GM12878 (cell line): ENCODE measurements around the gene DSTYK. TPM values are rescaled to one million over a fixed set of nuclear protein-coding genes. Genes with fewer than 3 reads are reported as not detected.

Experiments used
- ATAC-seq: fragments of 200-7000 bp; cut with Tn5 transposase; 3 replicates; pipeline ENCODE4 v1.9.1; 2020; ENCODE audit warnings: mild to moderate bottlenecking, moderate library complexity
- BruUV-seq: library from RNA; stranded (reverse); fragments of 400-500 nt; replicated peaks from 2 replicates; lab custom pipeline; 2021; lab: Mats Ljungman, UMichigan
- CTCF ChIA-PET: fragments of 300-600 bp; sonication (Branson Sonifier 250); formaldehyde crosslinking; extraction: SDS; loops from one replicate; lab custom pipeline; 2021; ENCODE audit warnings: inconsistent platforms; lab: Yijun Ruan, JAX
- POLR2A ChIA-PET: fragments of 350-600 bp; formaldehyde crosslinking; extraction: SDS; loops from one replicate; lab custom pipeline; 2021; ENCODE audit warnings: inconsistent platforms; lab: Charles Lee
- RAD21 ChIA-PET: fragments of 300-600 bp; sonication (Branson Sonifier 250); formaldehyde crosslinking; loops from one replicate; lab custom pipeline; 2023; ENCODE audit warnings: antibody characterized with exemption; ENCODE audit not compliant: unreplicated experiment; lab: Charles Lee
- SMC1A ChIA-PET: fragments of 300-600 bp; sonication (Branson Sonifier 250); formaldehyde crosslinking; loops from one replicate; lab custom pipeline; 2023; ENCODE audit not compliant: unreplicated experiment, uncharacterized antibody; lab: Charles Lee
- DNase-seq: peaks from one replicate; pipeline ENCODE4 v3.0.0-alpha.2; 2011; ENCODE audit warnings: low read depth, low spot score
- FAIRE-seq: peaks from 3 replicates; lab custom pipeline; 2011; peaks lifted over from hg19 to GRCh38; lab: Jason Lieb, UNC
- H2AFZ ChIP-seq: 2 replicates; pipeline ENCODE4 v1.6.0; 2011; ENCODE audit warnings: low read depth, low read length, control low read depth; ENCODE audit not compliant: control insufficient read depth
- H3K27ac ChIP-seq: 2 replicates; pipeline ENCODE4 v1.5.1; 2011; ENCODE audit warnings: control low read depth; ENCODE audit not compliant: control insufficient read depth, insufficient read depth
- H3K27me3 ChIP-seq, 2 experiments: replicated peaks in 1 of 2; 2 replicates each; pipeline versions ENCODE4 v1.6.0 to v1.6.1; 2011; ENCODE audit warnings: low read length in 1 of 2; ENCODE audit not compliant: control insufficient read depth in 2 of 2, insufficient read depth in 2 of 2
- H3K36me3 ChIP-seq, 2 experiments: 2 replicates each; pipeline ENCODE4 v1.5.1; 2011; ENCODE audit warnings: low read length in 1 of 2; ENCODE audit not compliant: control insufficient read depth in 2 of 2, insufficient read depth in 2 of 2
- H3K4me1 ChIP-seq: 2 replicates; pipeline ENCODE4 v1.6.1; 2011; ENCODE audit warnings: mild to moderate bottlenecking, low read length, moderate library complexity, mixed read lengths; ENCODE audit not compliant: control insufficient read depth, insufficient read depth
- H3K4me2 ChIP-seq: 2 replicates; pipeline ENCODE4 v1.6.0; 2011; ENCODE audit warnings: control low read depth; ENCODE audit not compliant: control insufficient read depth, insufficient read depth
- H3K4me3 ChIP-seq: fragments of 200-600 bp; sonication (generic); 2 replicates; pipeline ENCODE4 v1.5.1; 2016
- H3K79me2 ChIP-seq: 2 replicates; pipeline ENCODE4 v1.6.0; 2011; ENCODE audit warnings: low read length; ENCODE audit not compliant: control insufficient read depth, insufficient read depth
- H3K9ac ChIP-seq: 2 replicates; pipeline ENCODE4 v1.8.0; 2011; ENCODE audit warnings: low read length, control low read depth, mixed read lengths; ENCODE audit not compliant: control insufficient read depth, insufficient read depth
- H3K9me3 ChIP-seq: replicated peaks from 3 replicates; pipeline ENCODE4 v1.5.1; 2011; ENCODE audit warnings: mild to moderate bottlenecking, low read length; ENCODE audit not compliant: control insufficient read depth, insufficient read depth
- H4K20me1 ChIP-seq: 2 replicates; pipeline ENCODE4 v1.6.0; 2011; ENCODE audit not compliant: control insufficient read depth, insufficient read depth
- ATF3 ChIP-seq: IDR thresholded peaks from 2 replicates; pipeline ENCODE4 v1.6.1; 2011; ENCODE audit warnings: low read depth, mild to moderate bottlenecking, low read length, moderate library complexity, borderline replicate concordance; ENCODE audit errors: extremely low read depth
- ATF7 ChIP-seq: fragments of 450-650 bp; IDR thresholded peaks from 2 replicates; pipeline ENCODE4 v1.6.1; 2016; ENCODE audit warnings: low read depth, mild to moderate bottlenecking
- CREB1 ChIP-seq: IDR thresholded peaks from 2 replicates; pipeline ENCODE4 v1.6.1; 2012; ENCODE audit warnings: low read depth, mild to moderate bottlenecking, inconsistent platforms
- E2F8 ChIP-seq: fragments of 450-650 bp; IDR thresholded peaks from 2 replicates; pipeline ENCODE4 v1.6.1; 2018; ENCODE audit warnings: mild to moderate bottlenecking, low read depth, moderate library complexity; ENCODE audit not compliant: partially characterized antibody
- FOXM1 ChIP-seq: IDR thresholded peaks from 2 replicates; pipeline ENCODE4 v1.6.1; 2012; ENCODE audit warnings: low read depth, mild to moderate bottlenecking, inconsistent platforms, low read length, moderate library complexity
- HDGF ChIP-seq: fragments of 450-650 bp; IDR thresholded peaks from 2 replicates; pipeline ENCODE4 v1.6.1; 2016; ENCODE audit warnings: antibody characterized with exemption
- IRF3 ChIP-seq: fragments of 450-650 bp; IDR thresholded peaks from 2 replicates; pipeline ENCODE4 v1.6.1; 2014; ENCODE audit warnings: mild to moderate bottlenecking
- LARP7 ChIP-seq: fragments of 450-650 bp; IDR thresholded peaks from 2 replicates; pipeline ENCODE4 v1.6.1; 2017; ENCODE audit warnings: mild to moderate bottlenecking
- MTA3 ChIP-seq: IDR thresholded peaks from 2 replicates; pipeline ENCODE4 v1.6.1; 2012; ENCODE audit warnings: low read length, inconsistent platforms, borderline replicate concordance
- PML ChIP-seq: IDR thresholded peaks from 2 replicates; pipeline ENCODE4 v1.6.1; 2012; ENCODE audit warnings: low read length, inconsistent platforms
- RFX5 ChIP-seq: IDR thresholded peaks from 2 replicates; pipeline ENCODE4 v1.6.1; 2011; ENCODE audit warnings: low read depth, low read length, improper control_type of control experiment
- SP1 ChIP-seq: IDR thresholded peaks from one replicate; pipeline ENCODE4 v1.6.1; 2011; ENCODE audit warnings: low read depth, low read length
- TCF7 ChIP-seq: IDR thresholded peaks from 2 replicates; pipeline ENCODE4 v1.6.1; 2014; ENCODE audit warnings: antibody characterized with exemption, borderline replicate concordance
- USF1 ChIP-seq: IDR thresholded peaks from 2 replicates; pipeline ENCODE4 v1.6.1; 2011; ENCODE audit warnings: borderline replicate concordance, low read depth, mild to moderate bottlenecking, moderate library complexity, mixed read lengths, low read length; ENCODE audit not compliant: insufficient read depth; ENCODE audit errors: extremely low read length
- ZNF24 ChIP-seq: fragments of 450-650 bp; IDR thresholded peaks from 2 replicates; pipeline ENCODE4 v1.6.1; 2017; ENCODE audit warnings: antibody characterized with exemption, mild to moderate bottlenecking
- WGBS: methylation state at CpG from one replicate; pipeline ENCODE4 v1.1.6; 2016; ENCODE audit warnings: low lambda C conversion rate; ENCODE audit not compliant: insufficient replicate concordance, insufficient coverage; ENCODE audit errors: missing lambda C conversion rate; 5-methylcytosine and 5-hydroxymethylcytosine counted together
- in situ Hi-C: fragments of 300-500 bp; cut with MboI; formaldehyde crosslinking; loops from 9 replicates; pipeline ENCODE4 v1.14.3; 2018; ENCODE audit warnings: mixed read lengths
- intact Hi-C: fragments of 100-400 bp; cut with micrococcal nuclease; formaldehyde crosslinking; loops from one replicate; pipeline ENCODE4 v1.14.2; 2022; ENCODE audit not compliant: unreplicated experiment
- polyA plus RNA-seq, 11 experiments: library from polyadenylated mRNA; depleted of rRNA in 4 of 11; unstranded in 6 of 11; stranded (reverse) in 5 of 11; fragments of >200 nt; fragmentation: Nextera tagmentation in 4 of 11; fragmentation: Illumina TruSeq in 1 of 11; extraction: Ambion mirVana in 4 of 11; extraction: Trizol in 1 of 11; gene quantifications; 1 replicate in 1 of 11; 2 replicates in 10 of 11; pipeline versions ENCODE4 v1.2.1 to v1.2.3, GENCODE V29; 2011 to 2016; ENCODE audit warnings: inconsistent platforms in 2 of 11, missing spikeins in 2 of 11, low read depth in 1 of 11
- total RNA-seq, 4 experiments: library from RNA; depleted of rRNA in 3 of 4; stranded (reverse); fragments of >200 nt in 3 of 4; fragmentation: Illumina TruSeq in 1 of 4; extraction: Trizol in 1 of 4; gene quantifications; 2 replicates each; pipeline versions ENCODE4 v1.2.1 to v1.2.3, GENCODE V29; 2013 to 2021

Gene DSTYK
- total and polyA plus RNA-seq, 10 of the 15 experiments (the other 5 are each of a cell fraction or from before 2014, with no cell fraction given) = 2.7 to 5.5 (median 3.6) TPM

GRCh38 chr1:205255941-205256780, 44.7 kb upstream of the DSTYK start (continued):
- no peak for TF ChIP-seq E2F8
- TF ChIP-seq ZNF24 = no peak
- TF ChIP-seq LARP7 = 0 out of 2 replicates have a peak, but pooled peaks have one; percentile 32

GRCh38 chr1:205251576-205251975, 40.1 kb upstream of the DSTYK start:
- FAIRE-seq = no peak
- H2AFZ ChIP-seq = no peak overlapping the region
- 8% methylated on average over 5 of the region's 5 CpGs for WGBS

More at GRCh38 chr1:205251576-205251975, 40.1 kb upstream of the DSTYK start:
- no peak overlapping the region for H3K4me2 ChIP-seq
- ChIA-PET SMC1A (interaction anchor here (0.8 to 17.4 kb wide), 3 partner anchors 9 to 21 kb away, joined by 3 to 427 read pairs (median 110); partner anchors contain the start of gene TMCC2), POLR2A (interaction anchor here (0.7 to 7.0 kb wide), 5 partner anchors 9 to 259 kb away, joined by 3 to 75 read pairs (median 3); partner anchors contain the start of gene TMCC2), CTCF (interaction anchor here (0.7 to 42.1 kb wide), 7 partner anchors 10 to 262 kb away, joined by 3 to 2333 read pairs (median 45); partner anchors contain the start of genes NUAK2 and TMCC2), RAD21 (interaction anchor here (1.3 to 21.3 kb wide), 2 partner anchors 16 to 190 kb away, joined by 5 to 728 read pairs; partner anchors contain the start of gene TMCC2)
- no peak overlapping the region for H3K27ac ChIP-seq
- H3K9me3 ChIP-seq = no peaks in the 10 kb centered on the region
- H3K36me3 ChIP-seq = no peaks in the 10 kb centered on the region
- TF ChIP-seq SP1 = no peak
- no peak for TF ChIP-seq RFX5
- no peak for TF ChIP-seq FOXM1
- TF ChIP-seq CREB1 = no peak
- no peak for TF ChIP-seq PML
- TF ChIP-seq MTA3 = no peak
- no peak for TF ChIP-seq USF1
- no peak for TF ChIP-seq TCF7
- no peak for TF ChIP-seq ATF7
- TF ChIP-seq HDGF = no peak
- TF ChIP-seq IRF3 = no peak
- no peak for TF ChIP-seq ATF3
- in situ Hi-C loops (no loop called here), intact Hi-C loops (no loop called here)
- DNase-seq (no peak), ATAC-seq (no peak)
- no peak overlapping the region for H3K4me3 ChIP-seq
- H3K9ac ChIP-seq = no peak overlapping the region
- BruUV-seq = no TSS peak
- no peaks in the 10 kb centered on the region for H3K4me1 ChIP-seq
- H3K27me3 ChIP-seq = peaks cover 2 to 3% of the 10 kb centered on the region in 2 experiments; a peak in 2 of 4 replicates
- H4K20me1 ChIP-seq = peaks cover 4% of the 10 kb centered on the region
- no peaks in the 10 kb centered on the region for H3K79me2 ChIP-seq
